ENCODE measurements around the gene NUP88. TPM values are rescaled to one million over a fixed set of nuclear protein-coding genes. Genes with fewer than 3 reads are reported as not detected.

The NUP88 gene
- total and polyA plus RNA-seq, 2 donors (not counting 3 experiments of a cell fraction or from before 2014, with no cell fraction given), result 52.5 to 95.8 TPM

GRCh38 chr17:5364156-5364555 lies 55.3 kb downstream of the NUP88 start:
- CTCF ChIA-PET, result no interaction called here
- Histone ChIP-seq H3K4me2 (ENCODE audit: insufficient read depth, low read length) (no peak overlapping the region), H4K20me1 (replicated peaks; ENCODE audit: control insufficient read depth, extremely low read depth, insufficient read depth, low read length) (no peaks in the 10 kb centered on the region), H3K79me2 (ENCODE audit: control insufficient read depth, insufficient read depth, low read length) (peaks cover 2% of the 10 kb centered on the region), H3K9me1 (replicated peaks; ENCODE audit: control insufficient read depth, extremely low read depth, insufficient read depth, low read length) (no peaks in the 10 kb centered on the region), H3K4me3 (replicated peaks in 1 of 3; ENCODE audit: insufficient read depth in 1 of 3, low read depth in 1 of 3, low read length in 3 of 3) (no peak overlapping the region), H2AFZ (ENCODE audit: low read depth, low read length) (no peak overlapping the region), H3K9me3 (replicated peaks; ENCODE audit: control insufficient read depth, insufficient read depth, low read length) (no peaks in the 10 kb centered on the region), H3K27ac (ENCODE audit: insufficient read depth, low read depth, low read length) (no peak overlapping the region), H3K27me3 (ENCODE audit: control insufficient read depth in 2 of 2, insufficient read depth in 2 of 2, low read length in 2 of 2) (no peaks in the 10 kb centered on the region), H3K9ac (replicated peaks; ENCODE audit: extremely low read depth, insufficient read depth, low read length) (no peak overlapping the region), H3K36me3 (ENCODE audit: control insufficient read depth in 2 of 2, extremely low read depth in 1 of 2, insufficient read depth in 2 of 2, low read length in 2 of 2) (peaks cover 15 to 16% of the 10 kb centered on the region in 2 experiments), H3K4me1 (ENCODE audit: control insufficient read depth, extremely low read depth, insufficient read depth, low read length) (no peaks in the 10 kb centered on the region)
- no peak for TF ChIP-seq MAX (IDR thresholded peaks at IDR 0.05; ENCODE audit: insufficient read depth, insufficient read length)
- no peak for TF ChIP-seq POLR2A (IDR thresholded peaks at IDR 0.05; ENCODE audit: low read depth, low read length)
- TF ChIP-seq MYC (IDR thresholded peaks at IDR 0.05; ENCODE audit: low read depth, low read length), result no peak
- TF ChIP-seq POLR2AphosphoS5 (IDR thresholded peaks at IDR 0.05; ENCODE audit: insufficient read depth, low read depth, low read length), result no peak
- no peak for TF ChIP-seq GATA2 (IDR thresholded peaks at IDR 0.05; ENCODE audit: insufficient read depth, insufficient read length, low read depth, low read length)
- no peak for TF ChIP-seq CTCF (IDR thresholded peaks at IDR 0.05; ENCODE audit: extremely low read depth in 1 of 2, insufficient read depth in 1 of 2, low read depth in 1 of 2, low read length in 2 of 2)
- no peak for TF ChIP-seq EZH2 (IDR thresholded peaks at IDR 0.05; ENCODE audit: borderline replicate concordance, low read depth, low read length, severe bottlenecking)
- no peak for TF ChIP-seq FOS (IDR thresholded peaks at IDR 0.05; ENCODE audit: borderline replicate concordance, insufficient read depth, low read length)
- no peak for TF ChIP-seq JUN (IDR thresholded peaks at IDR 0.05; ENCODE audit: borderline replicate concordance, insufficient read depth, insufficient read length, low read depth)
- dilution Hi-C loops (cut with MboI; ENCODE audit: extremely low pct_ligation_motif_present, low sequenced_read_pairs), result no loop called here
- intact Hi-C loops (cut with micrococcal nuclease), result loop anchor here (10.0 kb wide), 1 partner anchor 119 kb away; no protein-coding TSS in a partner anchor
- POLR2A ChIA-PET, result interaction anchor here (0.7 kb wide), 1 partner anchor 34 kb away, joined by 4 read pairs; no protein-coding TSS in a partner anchor
- DNase-seq (ENCODE audit: low read depth, low spot score) (no peak), FAIRE-seq (no peak)
- no TSS peak for BruUV-seq (replicated peaks)
